ENCODE data around the gene GPA33.

- TF ChIP-seq, protein P1, sequence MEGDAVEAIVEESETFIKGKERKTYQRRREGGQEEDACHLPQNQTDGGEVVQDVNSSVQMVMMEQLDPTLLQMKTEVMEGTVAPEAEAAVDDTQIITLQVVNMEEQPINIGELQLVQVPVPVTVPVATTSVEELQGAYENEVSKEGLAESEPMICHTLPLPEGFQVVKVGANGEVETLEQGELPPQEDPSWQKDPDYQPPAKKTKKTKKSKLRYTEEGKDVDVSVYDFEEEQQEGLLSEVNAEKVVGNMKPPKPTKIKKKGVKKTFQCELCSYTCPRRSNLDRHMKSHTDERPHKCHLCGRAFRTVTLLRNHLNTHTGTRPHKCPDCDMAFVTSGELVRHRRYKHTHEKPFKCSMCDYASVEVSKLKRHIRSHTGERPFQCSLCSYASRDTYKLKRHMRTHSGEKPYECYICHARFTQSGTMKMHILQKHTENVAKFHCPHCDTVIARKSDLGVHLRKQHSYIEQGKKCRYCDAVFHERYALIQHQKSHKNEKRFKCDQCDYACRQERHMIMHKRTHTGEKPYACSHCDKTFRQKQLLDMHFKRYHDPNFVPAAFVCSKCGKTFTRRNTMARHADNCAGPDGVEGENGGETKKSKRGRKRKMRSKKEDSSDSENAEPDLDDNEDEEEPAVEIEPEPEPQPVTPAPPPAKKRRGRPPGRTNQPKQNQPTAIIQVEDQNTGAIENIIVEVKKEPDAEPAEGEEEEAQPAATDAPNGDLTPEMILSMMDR (optimal IDR thresholded peaks at IDR 0.05 in 1 of 3, IDR thresholded peaks at IDR 0.05 in 1 of 3, conservative IDR thresholded peaks at IDR 0.05 in 1 of 3; ENCODE audit: extremely low read depth in 1 of 3, insufficient read depth in 2 of 3, low read length in 3 of 3), result no peak
- no peak for TF ChIP-seq EZH2 (IDR thresholded peaks at IDR 0.05; ENCODE audit: low read length)
These were observed 27.0 kb upstream of the GPA33 start for GRCh38 chr1:167117225-167117624.

Data from keratinocyte (primary cell).